Peyer's patch (tissue), 4 donors: ENCODE data around the gene LRRC4B.

Source experiments
- CTCF ChIP-seq, 6 experiments: fragments of 450-650 bp in 4 of 6; fragments of 200-600 bp in 2 of 6; sonication (generic) in 1 of 6; IDR thresholded peaks; one replicate each; pipeline ENCODE4 v1.5.1; 2017 to 2019; ENCODE audit warnings: antibody characterized with exemption in 6 of 6, mild to moderate bottlenecking in 3 of 6, moderate library complexity in 1 of 6
- POLR2A ChIP-seq, 2 donors: fragments of 450-650 bp; IDR thresholded peaks; one replicate each; pipeline ENCODE4 v1.5.1; 2017; ENCODE audit warnings: antibody characterized with exemption in 2 of 2, mild to moderate bottlenecking in 2 of 2, moderate library complexity in 2 of 2

DNA sequence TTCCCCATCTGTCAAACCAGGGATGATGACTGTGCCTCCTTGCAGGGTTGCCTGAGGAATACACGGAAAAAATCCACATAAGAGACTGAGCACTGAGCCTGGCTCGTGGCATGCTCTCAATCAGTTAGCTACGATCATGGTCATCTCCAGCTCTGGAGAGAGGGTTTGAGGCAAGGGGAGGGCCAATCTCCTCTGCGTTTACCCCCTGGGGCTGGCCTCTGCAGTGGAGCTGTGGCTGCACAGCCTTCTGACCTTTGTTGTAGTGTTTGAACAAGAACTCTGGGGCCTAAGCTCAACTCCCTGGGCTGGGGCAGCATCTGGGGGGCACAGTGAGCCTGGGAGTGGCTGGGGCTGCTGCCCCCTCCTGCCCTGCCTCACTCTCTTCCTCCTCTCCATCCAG, 5.9 kb downstream of the LRRC4B start:
- no peak for TF ChIP-seq CTCF (IDR thresholded peaks at IDR 0.05)
- TF ChIP-seq POLR2A (IDR thresholded peaks at IDR 0.05): no peak
